ENCODE measurements around the gene ELANE.

GRCh38 chr19:875265-875879 lies 23.3 kb downstream of the ELANE start:
- TF ChIP-seq CTCF (conservative IDR thresholded peaks at IDR 0.05; ENCODE audit: low read length) (no peak), EZH2phosphoT487 (IDR thresholded peaks at IDR 0.05; ENCODE audit: borderline replicate concordance) (no peak)
